Osteoblast (primary cell): ENCODE results near the gene UGT2B11. TPM values are rescaled to one million over a fixed set of nuclear protein-coding genes. Genes with fewer than 3 reads are reported as not detected.
"Not testable (repeated sequence)": the region's sequence is repeated elsewhere in the genome, so short reads cannot be mapped to it uniquely, and the experiment has no call there.

Source experiments
- DNase-seq: peaks from one replicate; pipeline ENCODE4 v3.0.0; 2011; ENCODE audit warnings: low spot score, mixed read lengths; ENCODE audit not compliant: insufficient read length; ENCODE audit errors: missing footprints
- H2AFZ ChIP-seq: 2 replicates; pipeline ENCODE4 v1.6.0; 2011; ENCODE audit warnings: mild to moderate bottlenecking, low read length
- H3K27ac ChIP-seq: 2 replicates; pipeline ENCODE4 v1.5.1; 2011; ENCODE audit warnings: mild to moderate bottlenecking, low read depth, low read length, moderate library complexity
- H3K27me3 ChIP-seq: 2 replicates; pipeline ENCODE4 v1.6.0; 2012; ENCODE audit warnings: mild to moderate bottlenecking, control low read depth, inconsistent platforms, low read length, moderate library complexity; ENCODE audit not compliant: insufficient read depth
- H3K36me3 ChIP-seq: 2 replicates; pipeline ENCODE4 v1.5.1; 2011; ENCODE audit warnings: mild to moderate bottlenecking, low read length, control low read depth, moderate library complexity; ENCODE audit not compliant: insufficient read depth
- H3K4me1 ChIP-seq: 2 replicates; pipeline ENCODE4 v1.5.1; 2011; ENCODE audit warnings: mild to moderate bottlenecking, low read length, control low read depth, moderate library complexity; ENCODE audit not compliant: insufficient read depth
- H3K4me2 ChIP-seq: 2 replicates; pipeline ENCODE4 v1.6.0; 2011; ENCODE audit warnings: mild to moderate bottlenecking, low read length; ENCODE audit not compliant: insufficient read depth
- H3K4me3 ChIP-seq: fragments of 200-600 bp; sonication (generic); 3 replicates; pipeline ENCODE4 v1.5.1; 2012; ENCODE audit warnings: mild to moderate bottlenecking, low read length, inconsistent platforms; ENCODE audit not compliant: insufficient read depth
- H3K79me2 ChIP-seq: 2 replicates; pipeline ENCODE4 v1.6.0; 2012; ENCODE audit warnings: mild to moderate bottlenecking, low read length, control low read depth, inconsistent platforms; ENCODE audit not compliant: insufficient read depth
- H3K9me3 ChIP-seq: 2 replicates; pipeline ENCODE4 v1.5.1; 2011; ENCODE audit warnings: low read depth, low read length, control low read depth
- H4K20me1 ChIP-seq: 2 replicates; pipeline ENCODE4 v1.6.0; 2012; ENCODE audit warnings: mild to moderate bottlenecking, low read length, control low read depth; ENCODE audit not compliant: insufficient read depth
- CTCF ChIP-seq: IDR thresholded peaks from 2 replicates; pipeline ENCODE4 v1.5.1; 2011; ENCODE audit warnings: mild to moderate bottlenecking, low read depth, low read length, moderate library complexity; ENCODE audit errors: extremely low read depth
- total RNA-seq: library from RNA; depleted of rRNA; stranded (reverse); fragments of >200 nt; gene quantifications from 2 replicates; pipeline ENCODE4 v1.2.3, GENCODE V29; 2012

The UGT2B11 gene
- total RNA-seq, 1 donor = not detected

- no peak for TF ChIP-seq CTCF
- H3K27me3 ChIP-seq = no peaks in the 10 kb centered on the region
- H3K79me2 ChIP-seq = no peaks in the 10 kb centered on the region
- no peaks in the 10 kb centered on the region for H4K20me1 ChIP-seq
- no peak overlapping the region for H3K27ac ChIP-seq
- H3K9me3 ChIP-seq = no peaks in the 10 kb centered on the region
- H2AFZ ChIP-seq = no peak overlapping the region
- no peak overlapping the region for H3K4me2 ChIP-seq
- H3K4me3 ChIP-seq = no peak overlapping the region
- no peaks in the 10 kb centered on the region for H3K36me3 ChIP-seq
- DNase-seq = no peak
- H3K4me1 ChIP-seq = no peaks in the 10 kb centered on the region
Observed at GRCh38 chr4:69239557-69240168, 25.1 kb upstream of the UGT2B11 start.

- no peak for DNase-seq
- no peak overlapping the region for H3K27ac ChIP-seq
- no peak for TF ChIP-seq CTCF
Observed at GRCh38 chr4:69239092-69239491, 24.5 kb upstream of the UGT2B11 start.

GRCh38 chr4:69224891-69225290 is 10.3 kb upstream of the UGT2B11 start:
- no peak for DNase-seq
- Histone ChIP-seq H3K36me3 (no peaks in the 10 kb centered on the region), H3K4me2 (no peak overlapping the region), H3K79me2 (no peaks in the 10 kb centered on the region), H2AFZ (no peak overlapping the region), H3K27ac (no peak overlapping the region), H4K20me1 (no peaks in the 10 kb centered on the region), H3K27me3 (no peaks in the 10 kb centered on the region), H3K4me3 (no peak overlapping the region), H3K9me3 (no peaks in the 10 kb centered on the region), H3K4me1 (no peaks in the 10 kb centered on the region)
- no peak for TF ChIP-seq CTCF

More at GRCh38 chr4:69239092-69239491, 24.5 kb upstream of the UGT2B11 start:
- no peaks in the 10 kb centered on the region for H3K9me3 ChIP-seq
- H3K4me1 ChIP-seq = no peaks in the 10 kb centered on the region
- no peak overlapping the region for H2AFZ ChIP-seq
- no peaks in the 10 kb centered on the region for H3K79me2 ChIP-seq
- no peaks in the 10 kb centered on the region for H4K20me1 ChIP-seq
- H3K4me3 ChIP-seq = no peak overlapping the region
- H3K36me3 ChIP-seq = no peaks in the 10 kb centered on the region
- no peak overlapping the region for H3K4me2 ChIP-seq
- H3K27me3 ChIP-seq = no peaks in the 10 kb centered on the region

GRCh38 chr4:69223277-69223676 is 8.7 kb upstream of the UGT2B11 start:
- not testable (repeated sequence) for H3K4me1 ChIP-seq, H4K20me1 ChIP-seq, H3K27me3 ChIP-seq, H3K27ac ChIP-seq, H2AFZ ChIP-seq, H3K4me2 ChIP-seq, DNase-seq, H3K79me2 ChIP-seq, H3K4me3 ChIP-seq, H3K36me3 ChIP-seq, H3K9me3 ChIP-seq

- not testable (repeated sequence) for H3K4me3 ChIP-seq, H3K9me3 ChIP-seq, H4K20me1 ChIP-seq, H3K27ac ChIP-seq, H3K4me2 ChIP-seq, H3K79me2 ChIP-seq, H2AFZ ChIP-seq, H3K36me3 ChIP-seq, H3K4me1 ChIP-seq, DNase-seq, H3K27me3 ChIP-seq
Observed at GRCh38 chr4:69218491-69218890, 3.9 kb upstream of the UGT2B11 start.
